ENCODE data around the gene ANKMY1.
A peak's percentile ranks its signal among the peaks of the same experiment; 100 is the strongest.

The ANKMY1 gene

DNA sequence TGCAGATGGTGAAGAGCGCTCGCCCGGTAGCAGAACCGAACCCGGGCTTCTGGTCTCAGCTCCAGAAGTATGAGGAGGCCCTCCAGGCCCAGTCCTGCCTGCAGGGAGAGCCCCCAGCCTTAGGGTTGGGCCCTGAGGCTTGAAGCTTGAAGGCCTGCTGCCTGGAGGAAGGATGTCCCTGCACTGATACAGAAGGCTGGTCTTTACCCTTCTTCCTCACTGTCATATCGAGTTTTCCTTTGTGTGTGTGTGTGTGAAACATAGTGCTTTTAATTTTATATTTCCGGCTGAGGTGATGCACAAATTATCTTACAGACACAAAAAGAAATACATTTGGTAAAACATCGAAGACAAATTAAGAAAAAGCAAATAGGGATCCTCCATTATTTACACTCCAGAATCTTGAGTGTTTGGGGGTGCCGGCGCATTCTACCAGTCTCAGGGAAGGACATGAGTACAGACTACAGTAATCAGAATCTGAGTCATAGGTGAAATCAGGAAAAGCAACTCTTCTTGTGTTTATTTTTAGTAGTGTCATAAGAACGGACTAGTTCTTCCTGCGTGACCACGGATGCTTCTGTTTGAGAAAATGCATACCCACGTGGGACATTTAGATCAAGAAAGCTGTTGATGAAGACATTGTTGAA is 3.7 kb upstream of the ANKMY1 start:
- Histone ChIP-seq H3K9me3 (ENCODE audit: severe bottlenecking) (no peaks in the 10 kb centered on the region), H3K27ac (peak overlapping the region; percentile 98), H3K27me3 (ENCODE audit: insufficient read depth, low read depth, severe bottlenecking) (no peaks in the 10 kb centered on the region), H3K4me3 (ENCODE audit: low read depth, low read length) (peak overlapping the region; percentile 88), H3K36me3 (peaks cover 32% of the 10 kb centered on the region)
- DNase-seq = no peak
- TF ChIP-seq, protein P1, sequence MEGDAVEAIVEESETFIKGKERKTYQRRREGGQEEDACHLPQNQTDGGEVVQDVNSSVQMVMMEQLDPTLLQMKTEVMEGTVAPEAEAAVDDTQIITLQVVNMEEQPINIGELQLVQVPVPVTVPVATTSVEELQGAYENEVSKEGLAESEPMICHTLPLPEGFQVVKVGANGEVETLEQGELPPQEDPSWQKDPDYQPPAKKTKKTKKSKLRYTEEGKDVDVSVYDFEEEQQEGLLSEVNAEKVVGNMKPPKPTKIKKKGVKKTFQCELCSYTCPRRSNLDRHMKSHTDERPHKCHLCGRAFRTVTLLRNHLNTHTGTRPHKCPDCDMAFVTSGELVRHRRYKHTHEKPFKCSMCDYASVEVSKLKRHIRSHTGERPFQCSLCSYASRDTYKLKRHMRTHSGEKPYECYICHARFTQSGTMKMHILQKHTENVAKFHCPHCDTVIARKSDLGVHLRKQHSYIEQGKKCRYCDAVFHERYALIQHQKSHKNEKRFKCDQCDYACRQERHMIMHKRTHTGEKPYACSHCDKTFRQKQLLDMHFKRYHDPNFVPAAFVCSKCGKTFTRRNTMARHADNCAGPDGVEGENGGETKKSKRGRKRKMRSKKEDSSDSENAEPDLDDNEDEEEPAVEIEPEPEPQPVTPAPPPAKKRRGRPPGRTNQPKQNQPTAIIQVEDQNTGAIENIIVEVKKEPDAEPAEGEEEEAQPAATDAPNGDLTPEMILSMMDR (IDR thresholded peaks at IDR 0.05; ENCODE audit: low read depth, low read length) = no peak

DNA sequence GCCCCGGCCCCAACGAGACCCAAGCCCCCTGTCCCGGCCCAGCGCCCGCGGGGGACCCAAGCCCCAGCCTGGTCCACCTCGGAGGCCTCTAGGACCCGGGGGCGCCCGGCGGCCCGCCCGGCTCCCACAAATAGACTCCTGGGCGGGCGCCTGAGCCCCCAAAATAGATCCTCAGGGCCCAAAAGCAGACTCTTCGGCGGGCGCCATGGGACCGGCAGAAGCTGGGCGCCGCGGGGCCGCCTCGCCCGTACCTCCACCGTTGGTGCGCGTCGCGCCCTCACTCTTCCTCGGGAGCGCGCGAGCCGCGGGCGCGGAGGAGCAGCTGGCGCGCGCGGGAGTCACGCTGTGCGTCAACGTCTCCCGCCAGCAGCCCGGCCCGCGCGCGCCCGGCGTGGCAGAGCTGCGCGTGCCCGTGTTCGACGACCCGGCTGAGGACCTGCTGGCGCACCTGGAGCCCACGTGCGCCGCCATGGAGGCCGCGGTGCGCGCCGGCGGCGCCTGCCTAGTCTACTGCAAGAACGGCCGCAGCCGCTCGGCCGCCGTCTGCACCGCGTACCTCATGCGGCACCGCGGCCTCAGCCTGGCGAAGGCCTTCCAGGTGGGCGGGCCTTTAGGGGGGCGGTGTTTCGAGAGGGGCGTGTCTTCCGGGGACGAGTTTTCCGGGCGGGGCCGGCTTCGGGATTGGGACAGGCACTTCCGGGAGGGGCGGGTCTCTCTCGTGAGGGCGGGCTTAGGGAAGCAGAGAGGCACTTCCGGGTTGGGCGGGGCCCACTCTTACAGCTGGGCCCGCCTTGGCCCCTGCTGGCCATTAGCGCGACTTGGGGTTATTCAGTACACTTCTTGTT is 2.9 kb upstream of the ANKMY1 start:
- TF ChIP-seq, protein P1 (IDR thresholded peaks at IDR 0.05; ENCODE audit: low read depth, low read length) = no peak

DNA sequence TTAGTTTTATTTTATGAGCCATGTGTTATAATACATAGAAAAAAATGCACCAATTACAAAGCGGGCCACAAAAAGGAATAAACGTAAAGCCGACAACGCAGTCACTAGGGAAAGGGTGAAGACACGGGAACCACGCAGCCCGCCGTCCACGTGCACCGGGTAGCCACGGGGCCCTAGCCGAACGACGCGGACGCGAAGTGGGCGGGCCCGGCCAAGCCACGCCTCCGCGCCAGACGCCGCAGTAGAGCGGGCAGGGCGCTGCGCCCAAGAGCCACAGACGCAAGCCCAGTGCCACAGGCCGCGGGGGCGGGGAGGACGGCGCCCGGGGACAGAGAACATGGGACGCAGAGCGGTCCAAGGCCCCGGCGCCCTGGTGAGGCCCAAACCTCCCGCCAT is 2.3 kb upstream of the ANKMY1 start, which contains the start of gene DUSP28:
DUSP28 (plus strand) TSS at position 274 of the 396 bp plus-strand sequence. CDS start 328 bp downstream, outside the sequence.
- peak within 1 kb of the TSS; percentile 88 for H3K4me3 ChIP-seq (ENCODE audit: low read depth, low read length)
- TF ChIP-seq, protein P1 (IDR thresholded peaks at IDR 0.05; ENCODE audit: low read depth, low read length) = no peak
- DNase-seq = peak; percentile 87
- no peaks in the 10 kb centered on the region for H3K27me3 ChIP-seq (ENCODE audit: insufficient read depth, low read depth, severe bottlenecking)
- H3K36me3 ChIP-seq = peaks cover 34% of the 10 kb centered on the region
- H3K27ac ChIP-seq = peak within 1 kb of the TSS; percentile 98
- no peaks in the 10 kb centered on the region for H3K9me3 ChIP-seq (ENCODE audit: severe bottlenecking)

More for the DNA sequence above, 2.9 kb upstream of the ANKMY1 start:
- H3K4me3 ChIP-seq (ENCODE audit: low read depth, low read length) = peak overlapping the region; percentile 88
- peak overlapping the region; percentile 98 for H3K27ac ChIP-seq
- DNase-seq = peak; percentile 99
- H3K36me3 ChIP-seq = peaks cover 34% of the 10 kb centered on the region
- H3K9me3 ChIP-seq (ENCODE audit: severe bottlenecking) = no peaks in the 10 kb centered on the region
- no peaks in the 10 kb centered on the region for H3K27me3 ChIP-seq (ENCODE audit: insufficient read depth, low read depth, severe bottlenecking)

DNA sequence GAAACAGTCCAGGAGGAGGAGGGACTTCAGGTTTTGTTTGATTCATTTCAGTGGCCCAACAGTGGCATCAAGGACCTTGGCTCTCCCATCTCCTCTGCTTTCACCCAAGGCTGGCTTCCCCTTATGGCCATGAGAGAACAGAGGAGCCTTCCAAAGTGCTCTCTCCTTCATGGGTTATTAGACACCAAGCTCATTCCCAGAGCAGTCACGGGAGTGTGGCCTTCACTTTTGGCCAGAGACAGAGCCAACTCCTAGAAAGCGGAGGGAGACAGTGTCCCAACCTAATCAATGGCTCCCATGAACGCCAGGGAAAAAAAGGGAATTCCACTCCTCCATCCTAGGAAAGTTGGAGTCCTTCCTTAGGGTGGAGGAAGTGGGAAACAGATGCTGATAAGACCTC is 1.5 kb upstream of the ANKMY1 start:
- Histone ChIP-seq H3K9me3 (ENCODE audit: severe bottlenecking) (no peaks in the 10 kb centered on the region), H3K36me3 (peaks cover 38% of the 10 kb centered on the region), H3K4me3 (ENCODE audit: low read depth, low read length) (peak overlapping the region; percentile 88), H3K27ac (no peak overlapping the region), H3K27me3 (ENCODE audit: insufficient read depth, low read depth, severe bottlenecking) (no peaks in the 10 kb centered on the region)
- TF ChIP-seq, protein P1 (IDR thresholded peaks at IDR 0.05; ENCODE audit: low read depth, low read length) = no peak
- no peak for DNase-seq

DNA sequence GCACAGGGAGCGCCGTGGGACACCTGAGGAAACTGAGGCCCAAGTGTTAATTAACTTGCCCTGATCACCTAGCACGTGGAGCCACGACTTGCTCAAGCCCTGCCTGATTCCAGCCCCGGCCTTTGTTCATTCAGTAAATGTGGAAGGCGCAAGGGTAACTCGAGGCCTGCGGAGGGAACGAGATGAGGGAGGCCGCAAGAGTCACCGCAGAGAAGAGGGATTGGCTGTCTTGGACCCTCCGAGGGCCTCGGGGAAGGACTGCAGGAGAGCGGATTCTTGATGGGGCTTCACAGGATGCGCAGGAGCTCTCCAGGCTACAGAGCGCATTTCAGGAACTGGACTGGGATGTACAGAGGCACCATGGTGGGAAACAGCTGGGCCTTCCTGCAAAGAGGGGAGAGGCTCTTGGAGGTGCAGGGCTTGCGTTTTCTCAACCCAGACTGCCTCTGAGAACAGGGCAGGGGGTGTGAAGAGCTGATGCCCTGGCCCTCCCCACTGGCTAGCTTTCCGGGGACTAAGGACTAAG is 511 bp upstream of the ANKMY1 start:
- H3K27ac ChIP-seq = no peak overlapping the region
- no peaks in the 10 kb centered on the region for H3K9me3 ChIP-seq (ENCODE audit: severe bottlenecking)
- H3K4me3 ChIP-seq (ENCODE audit: low read depth, low read length) = no peak overlapping the region
- no peaks in the 10 kb centered on the region for H3K27me3 ChIP-seq (ENCODE audit: insufficient read depth, low read depth, severe bottlenecking)
- DNase-seq = no peak
- TF ChIP-seq, protein P1 (IDR thresholded peaks at IDR 0.05; ENCODE audit: low read depth, low read length) = no peak
- H3K36me3 ChIP-seq = peaks cover 46% of the 10 kb centered on the region
